Right hindlimb (tissue), 1 donor: ENCODE results near the gene SH3RF3.
"Not testable (repeated sequence)": the region's sequence is repeated elsewhere in the genome, so short reads cannot be mapped to it uniquely, and the experiment has no call there.

ENCODE experiments used
- DNase-seq: peaks from one replicate; pipeline ENCODE4 v3.0.0-alpha.2; 2018

SH3RF3 gene

DNA sequence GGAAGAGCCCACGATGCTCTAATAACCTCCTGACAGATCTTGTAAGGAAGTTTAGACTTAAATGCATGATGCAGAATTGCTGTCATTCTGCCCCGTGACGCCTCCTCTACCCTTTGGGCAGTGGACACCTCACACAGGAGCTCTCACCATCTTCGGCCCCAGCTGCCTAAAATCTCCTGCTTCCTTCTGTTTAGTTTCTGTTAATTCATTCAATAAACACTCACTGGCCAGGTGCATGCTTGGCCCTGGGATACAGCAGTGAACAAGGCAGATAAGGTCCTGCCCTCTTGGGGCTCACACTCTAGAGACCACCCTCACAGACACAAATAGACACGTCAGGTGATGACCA, 403.7 kb downstream of the SH3RF3 start:
- no peak for DNase-seq

DNA sequence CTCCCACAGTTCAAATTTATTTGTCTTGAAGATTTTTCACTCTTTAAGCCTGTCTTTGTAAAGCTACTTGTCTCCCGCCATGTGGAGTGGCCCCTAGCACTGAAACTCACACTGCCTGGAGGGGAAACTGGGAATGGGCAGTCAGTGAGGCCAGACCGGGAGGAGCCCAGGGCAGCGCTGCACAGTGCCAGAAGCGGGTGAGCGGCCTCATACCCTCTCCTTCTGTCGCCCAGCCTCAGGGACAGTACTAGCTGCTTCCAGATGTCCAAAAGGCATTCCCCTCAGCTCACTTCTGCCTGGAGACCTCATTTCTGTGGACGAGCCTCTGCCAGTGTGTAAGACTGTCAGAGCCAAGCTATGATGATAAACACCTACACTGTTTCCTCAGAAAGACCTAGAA, 404.8 kb downstream of the SH3RF3 start:
- no peak for DNase-seq

DNA sequence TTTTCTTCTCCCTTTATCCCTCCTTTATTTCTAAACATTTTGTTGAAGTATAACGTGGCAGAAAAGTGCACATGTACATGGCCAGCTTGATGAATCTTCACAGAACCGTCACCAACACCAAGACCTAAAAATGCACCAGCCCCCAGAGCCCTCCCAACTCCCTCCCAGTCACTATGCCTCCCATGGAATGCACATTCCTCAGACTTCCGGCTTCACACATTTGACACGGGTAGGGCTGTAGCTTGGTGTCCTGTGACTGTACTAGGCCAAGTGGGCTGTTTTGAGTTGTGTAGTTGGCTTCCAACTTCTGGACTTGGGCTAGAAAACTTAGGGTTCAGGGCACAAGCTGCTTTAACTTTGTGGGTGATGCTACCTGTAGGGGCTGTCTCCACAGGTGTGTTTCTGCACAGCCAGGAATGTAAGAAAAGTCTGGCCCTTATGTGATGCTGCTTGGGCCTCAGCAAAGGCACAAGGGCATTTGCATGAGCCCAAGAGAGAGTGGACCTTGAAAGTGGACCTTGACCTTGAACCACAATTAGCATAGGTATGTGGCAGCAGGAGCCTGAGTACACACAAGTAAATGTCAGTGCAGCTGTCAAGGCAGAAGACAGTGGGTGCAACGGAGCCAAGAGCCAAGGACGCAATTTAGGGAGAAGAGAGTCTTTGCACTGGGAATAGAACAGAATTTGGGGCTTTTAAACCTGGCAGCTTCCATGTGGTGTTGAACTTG, 406.4 kb downstream of the SH3RF3 start:
- no peak for DNase-seq

DNA sequence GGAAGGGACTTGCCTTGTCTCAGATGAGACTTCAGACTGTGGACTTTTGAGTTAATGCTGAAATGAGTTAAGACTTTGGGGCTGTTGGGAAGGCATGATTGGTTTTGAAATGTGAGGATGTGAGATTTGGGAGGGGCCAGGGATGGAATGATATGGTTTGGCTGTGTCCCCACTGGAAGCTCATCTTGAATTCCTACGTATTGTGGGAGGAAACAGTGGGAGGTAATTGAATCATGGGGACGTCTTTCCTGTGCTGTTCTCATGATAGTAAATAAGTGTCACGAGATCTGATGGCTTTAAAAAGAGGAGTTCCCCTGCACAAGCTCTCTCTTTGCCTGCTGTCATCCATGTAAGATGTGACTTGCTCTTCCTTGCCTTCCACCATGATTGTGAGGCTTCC, 407.6 kb downstream of the SH3RF3 start:
- not testable (repeated sequence) for DNase-seq

DNA sequence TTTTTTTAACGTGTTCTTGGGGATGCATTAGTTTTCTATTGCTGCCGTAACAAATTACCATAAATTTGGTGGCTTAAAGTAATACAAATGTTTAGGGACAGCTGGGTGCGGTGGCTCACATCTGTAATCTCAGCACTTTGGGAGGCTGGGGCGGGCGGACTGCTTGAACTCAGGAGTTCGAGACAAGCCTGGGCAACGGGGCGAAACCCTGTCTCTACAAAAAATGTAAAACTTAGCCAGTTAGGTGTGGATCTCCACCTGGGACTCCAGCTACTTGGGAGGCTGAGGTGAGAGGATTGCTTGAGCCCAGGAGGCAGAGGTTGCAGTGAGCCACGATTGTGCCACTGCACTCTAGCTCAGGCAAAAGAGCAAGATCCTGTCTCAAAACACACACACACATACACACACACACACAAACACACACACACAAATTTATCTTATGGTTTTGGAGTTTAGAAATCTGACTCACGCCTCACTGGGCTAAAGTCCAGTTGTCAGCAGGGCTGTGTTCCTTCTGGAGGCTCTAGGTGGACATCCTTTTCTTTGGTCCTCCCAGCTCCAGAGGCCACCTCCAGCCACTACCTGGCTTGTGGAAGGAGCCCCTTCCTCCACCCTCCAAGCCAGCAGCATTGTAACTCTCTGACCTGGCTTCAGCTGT, 408.7 kb downstream of the SH3RF3 start:
- DNase-seq = no peak

DNA sequence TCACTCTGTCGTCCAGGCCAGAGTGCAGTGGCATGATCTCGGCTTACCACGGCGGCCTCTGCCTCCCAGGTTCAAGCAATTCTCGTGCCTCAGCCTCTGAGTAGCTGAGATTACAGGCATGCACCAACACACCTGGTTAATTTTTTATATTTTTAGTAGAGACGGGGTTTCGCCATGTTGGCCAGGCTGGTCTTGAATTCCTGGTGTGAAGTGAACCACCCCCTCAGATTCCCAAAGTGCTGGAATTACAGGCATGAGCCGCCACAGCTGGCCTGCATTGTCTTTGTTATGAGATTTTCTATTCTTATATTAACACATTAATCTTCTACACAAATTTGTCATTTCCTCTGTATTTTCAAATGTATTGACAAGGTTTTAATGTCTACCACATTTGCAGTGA, 409.5 kb downstream of the SH3RF3 start:
- DNase-seq = no peak

DNA sequence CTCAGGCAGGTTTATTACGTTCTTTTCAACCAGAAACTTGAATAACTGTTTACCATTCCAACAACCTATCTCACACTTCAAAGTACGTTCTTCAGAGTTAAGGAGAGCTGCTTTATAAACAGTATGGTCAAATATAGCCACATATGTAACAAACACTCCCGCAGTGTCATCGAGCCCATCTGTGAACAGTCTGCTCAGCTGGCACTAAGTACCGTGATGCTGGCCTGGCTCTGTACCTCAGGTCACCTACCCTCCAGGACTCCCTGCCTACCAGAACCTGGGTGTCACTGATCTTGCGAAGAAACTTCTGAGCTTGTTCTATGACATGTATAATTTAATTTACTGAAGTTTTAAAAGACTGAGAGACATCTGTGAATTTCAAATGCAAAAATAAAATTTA, 413.4 kb downstream of the SH3RF3 start:
- no peak for DNase-seq

DNA sequence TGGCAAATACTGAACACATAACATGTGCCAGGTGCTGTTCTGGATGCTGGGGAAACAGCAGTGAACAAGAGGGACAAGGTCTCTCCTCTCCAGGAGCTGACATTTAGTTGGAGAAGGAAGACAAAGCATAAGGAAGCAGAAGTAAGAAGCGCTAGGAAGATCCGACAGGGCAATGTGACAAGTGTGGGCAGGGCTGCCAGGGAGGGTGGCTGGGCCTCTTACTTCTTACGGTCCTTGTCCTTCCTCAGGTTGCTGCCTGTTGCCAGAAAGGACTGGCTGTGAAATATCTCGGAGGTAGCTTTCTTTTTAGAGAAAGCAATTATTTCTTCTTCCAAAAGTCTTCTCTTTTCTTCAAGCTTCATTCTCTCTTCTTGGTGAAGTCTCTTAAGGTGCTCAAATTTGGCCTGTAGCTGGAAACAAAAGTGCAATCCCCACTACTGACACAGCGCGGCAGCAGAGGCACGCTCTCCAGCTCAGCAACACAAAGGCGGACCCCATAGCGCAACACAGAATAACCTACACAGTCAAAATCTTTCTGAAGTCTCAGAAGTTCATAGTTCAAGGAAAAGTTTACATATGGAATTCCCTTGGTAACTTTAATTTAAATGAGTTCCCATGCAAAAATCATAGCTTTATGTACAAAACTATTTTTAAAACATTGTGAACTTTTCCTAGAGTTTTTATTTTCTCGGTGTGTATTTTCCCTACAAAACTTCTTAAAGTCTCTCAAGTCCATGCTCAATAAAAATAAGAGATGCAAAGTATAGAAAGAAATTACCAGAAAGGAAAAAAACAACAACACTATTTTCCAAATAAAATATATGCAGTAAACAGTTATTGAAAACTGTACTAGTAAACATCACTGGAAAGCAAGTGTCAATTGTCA, 417.1 kb downstream of the SH3RF3 start:
- peak; percentile 82 for DNase-seq

DNA sequence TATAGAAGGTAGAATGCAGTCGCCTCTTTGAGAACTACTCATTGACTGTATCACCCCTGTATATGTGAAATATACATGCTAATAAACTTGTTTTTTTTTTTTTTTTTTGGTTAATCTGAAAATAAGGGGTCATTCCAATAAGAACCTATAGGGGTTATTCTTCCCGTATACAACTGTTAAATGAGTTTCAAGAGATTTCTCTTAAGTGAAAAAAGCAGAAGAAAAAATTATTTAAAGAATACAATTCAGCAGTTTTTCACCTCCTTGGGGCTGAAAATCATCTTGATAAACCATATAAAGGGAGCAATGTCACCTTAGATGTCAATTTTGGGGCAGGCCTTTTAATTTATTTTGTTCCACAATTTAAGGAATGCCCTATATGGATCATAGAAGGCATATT, 418.3 kb downstream of the SH3RF3 start:
- DNase-seq = no peak

DNA sequence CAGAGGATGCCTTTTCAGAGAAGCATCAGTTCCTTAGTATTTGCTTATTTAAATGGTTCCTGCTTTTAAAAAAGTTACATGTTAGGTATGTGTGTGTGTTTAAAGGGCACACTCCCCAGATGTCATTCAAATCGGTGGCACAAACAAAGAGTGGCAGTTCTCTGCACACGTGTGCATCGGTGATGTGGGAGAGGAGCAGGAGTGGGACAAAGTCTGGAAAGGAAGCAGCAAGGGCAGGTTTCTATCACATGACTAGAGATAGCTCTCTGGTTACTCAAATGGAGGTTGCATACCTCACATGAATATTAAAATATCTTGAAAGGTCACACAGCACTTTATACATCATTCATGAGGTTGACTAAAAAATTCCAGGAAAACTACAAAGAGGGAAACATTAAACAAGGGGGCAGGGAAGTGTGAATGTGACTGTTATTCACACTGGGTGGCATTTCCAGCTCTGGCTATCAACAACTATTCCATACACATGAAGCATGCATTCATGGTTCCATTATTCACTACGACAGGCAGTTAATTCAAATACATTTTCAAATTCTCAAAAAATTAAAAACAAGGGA, 420.1 kb downstream of the SH3RF3 start:
- no peak for DNase-seq
